Keratinocyte (primary cell): Measurements from ENCODE around the gene PDE1A. TPM values are rescaled to one million over a fixed set of nuclear protein-coding genes. Genes with fewer than 3 reads are reported as not detected.

Experiments used
- DNase-seq: peaks from one replicate; pipeline ENCODE4 v3.0.0-alpha.2; 2011; ENCODE audit warnings: low read depth, missing footprints, low spot score
- FAIRE-seq: peaks from 2 replicates; lab custom pipeline; 2011; peaks lifted over from hg19 to GRCh38; lab: Jason Lieb, UNC
- H2AFZ ChIP-seq: 2 replicates; pipeline ENCODE4 v1.6.0; 2012; ENCODE audit warnings: low read length, control low read depth, inconsistent platforms; ENCODE audit not compliant: control insufficient read depth
- H3K27ac ChIP-seq: 2 replicates; pipeline ENCODE4 v1.5.1; 2011; ENCODE audit warnings: low read length; ENCODE audit not compliant: control insufficient read depth, insufficient read depth
- H3K27me3 ChIP-seq: 3 replicates; pipeline ENCODE4 v1.6.0; 2011; ENCODE audit warnings: low read length; ENCODE audit not compliant: control insufficient read depth, insufficient read depth; ENCODE audit errors: extremely low read depth
- H3K36me3 ChIP-seq, 2 experiments: 2 replicates in 1 of 2; 3 replicates in 1 of 2; pipeline ENCODE4 v1.5.1; 2011; ENCODE audit warnings: low read length in 2 of 2, mild to moderate bottlenecking in 1 of 2; ENCODE audit not compliant: control insufficient read depth in 2 of 2, insufficient read depth in 2 of 2; ENCODE audit errors: extremely low read depth in 1 of 2
- H3K4me1 ChIP-seq: 3 replicates; pipeline ENCODE4 v1.5.1; 2011; ENCODE audit warnings: low read length; ENCODE audit not compliant: control insufficient read depth, insufficient read depth; ENCODE audit errors: extremely low read depth
- H3K4me2 ChIP-seq: 3 replicates; pipeline ENCODE4 v1.6.0; 2011; ENCODE audit warnings: low read depth, low read length; ENCODE audit not compliant: control insufficient read depth, insufficient read depth; ENCODE audit errors: extremely low read depth
- H3K4me3 ChIP-seq, 3 experiments: fragments of 200-600 bp in 1 of 3; sonication (generic) in 1 of 3; 2 replicates in 2 of 3; 3 replicates in 1 of 3; pipeline ENCODE4 v1.5.1; 2011 to 2016; ENCODE audit warnings: low read length in 3 of 3, mild to moderate bottlenecking in 3 of 3, control low read depth in 2 of 3, inconsistent platforms in 1 of 3, low read depth in 1 of 3, mixed read lengths in 1 of 3, mixed run types in 1 of 3, moderate library complexity in 1 of 3; ENCODE audit not compliant: control insufficient read depth in 2 of 3, insufficient read depth in 2 of 3; ENCODE audit errors: extremely low read depth in 1 of 3
- H3K79me2 ChIP-seq: 2 replicates; pipeline ENCODE4 v1.6.0; 2012; ENCODE audit warnings: low read length; ENCODE audit not compliant: control insufficient read depth, insufficient read depth
- H3K9ac ChIP-seq: 3 replicates; pipeline ENCODE4 v1.6.0; 2011; ENCODE audit warnings: low read length; ENCODE audit not compliant: control insufficient read depth, insufficient read depth; ENCODE audit errors: extremely low read depth
- H3K9me1 ChIP-seq: 3 replicates; pipeline ENCODE4 v1.6.0; 2011; ENCODE audit warnings: low read length; ENCODE audit not compliant: control insufficient read depth, insufficient read depth; ENCODE audit errors: extremely low read depth
- H3K9me3 ChIP-seq: 2 replicates; pipeline ENCODE4 v1.5.1; 2012; ENCODE audit warnings: low read depth, low read length; ENCODE audit not compliant: control insufficient read depth
- H4K20me1 ChIP-seq: 3 replicates; pipeline ENCODE4 v1.6.0; 2011; ENCODE audit warnings: low read length; ENCODE audit not compliant: control insufficient read depth, insufficient read depth; ENCODE audit errors: extremely low read depth
- EZH2 ChIP-seq: IDR thresholded peaks from one replicate; pipeline ENCODE4 v1.6.1; 2012; ENCODE audit warnings: inconsistent platforms, mild to moderate bottlenecking, low read length, moderate library complexity
- dilution Hi-C: fragments of 300-500 bp; cut with MboI; formaldehyde crosslinking; loops from one replicate; pipeline ENCODE4 v1.7.0; 2020; ENCODE audit warnings: low sequenced_read_pairs; ENCODE audit not compliant: extremely low pct_ligation_motif_present
- polyA plus RNA-seq, 5 experiments: library from polyadenylated mRNA; depleted of rRNA in 3 of 5; stranded (reverse) in 3 of 5; stranded (forward) in 1 of 5; unstranded in 1 of 5; fragments of >200 nt; gene quantifications; 1 replicate in 1 of 5; 2 replicates in 3 of 5; 3 replicates in 1 of 5; pipeline versions ENCODE4 v1.2.1 to v1.2.3, GENCODE V29; 2011 to 2012; ENCODE audit warnings: missing spikeins in 2 of 5, low read depth in 1 of 5, low replicate concordance in 1 of 5
- TF ChIP-seq, protein P1 (sequence below), 3 experiments: IDR thresholded peaks in 1 of 3; conservative IDR thresholded peaks in 1 of 3; optimal IDR thresholded peaks in 1 of 3; 2 replicates in 2 of 3; 3 replicates in 1 of 3; pipeline versions ENCODE3 to v1.5.1; 2011; ENCODE audit warnings: low read length in 3 of 3, mild to moderate bottlenecking in 3 of 3, moderate library complexity in 2 of 3, control low read depth in 1 of 3, inconsistent platforms in 1 of 3; ENCODE audit not compliant: insufficient read depth in 2 of 3; ENCODE audit errors: extremely low read depth in 1 of 3

The PDE1A gene
- polyA plus RNA-seq, 1 donor (not counting 4 experiments of a cell fraction or from before 2014, with no cell fraction given), result 0.10 TPM

DNA sequence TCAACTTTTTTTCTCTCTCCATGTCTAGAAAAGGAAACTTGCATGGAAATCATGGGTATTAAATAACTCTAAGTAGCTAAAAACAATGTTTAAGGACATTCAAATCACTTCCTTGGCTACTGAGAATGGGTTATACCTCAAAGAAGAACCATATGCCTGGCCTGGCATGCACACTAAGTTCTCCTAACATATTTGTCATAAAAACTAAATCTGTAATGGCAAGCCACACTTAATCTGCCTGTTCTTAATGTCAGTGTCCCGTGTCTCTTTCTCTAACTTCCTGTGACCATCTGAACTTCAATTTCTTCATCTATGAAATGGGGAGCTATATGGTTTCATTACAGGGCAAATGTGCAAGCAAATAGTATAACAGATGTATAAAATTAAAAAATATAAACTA lies 11.1 kb downstream of the PDE1A start:
- TF ChIP-seq EZH2, result no peak
- TF ChIP-seq, protein P1, sequence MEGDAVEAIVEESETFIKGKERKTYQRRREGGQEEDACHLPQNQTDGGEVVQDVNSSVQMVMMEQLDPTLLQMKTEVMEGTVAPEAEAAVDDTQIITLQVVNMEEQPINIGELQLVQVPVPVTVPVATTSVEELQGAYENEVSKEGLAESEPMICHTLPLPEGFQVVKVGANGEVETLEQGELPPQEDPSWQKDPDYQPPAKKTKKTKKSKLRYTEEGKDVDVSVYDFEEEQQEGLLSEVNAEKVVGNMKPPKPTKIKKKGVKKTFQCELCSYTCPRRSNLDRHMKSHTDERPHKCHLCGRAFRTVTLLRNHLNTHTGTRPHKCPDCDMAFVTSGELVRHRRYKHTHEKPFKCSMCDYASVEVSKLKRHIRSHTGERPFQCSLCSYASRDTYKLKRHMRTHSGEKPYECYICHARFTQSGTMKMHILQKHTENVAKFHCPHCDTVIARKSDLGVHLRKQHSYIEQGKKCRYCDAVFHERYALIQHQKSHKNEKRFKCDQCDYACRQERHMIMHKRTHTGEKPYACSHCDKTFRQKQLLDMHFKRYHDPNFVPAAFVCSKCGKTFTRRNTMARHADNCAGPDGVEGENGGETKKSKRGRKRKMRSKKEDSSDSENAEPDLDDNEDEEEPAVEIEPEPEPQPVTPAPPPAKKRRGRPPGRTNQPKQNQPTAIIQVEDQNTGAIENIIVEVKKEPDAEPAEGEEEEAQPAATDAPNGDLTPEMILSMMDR (optimal IDR thresholded peaks at IDR 0.05 in 1 of 3, IDR thresholded peaks at IDR 0.05 in 1 of 3, conservative IDR thresholded peaks at IDR 0.05 in 1 of 3; ENCODE audit: extremely low read depth in 1 of 3, insufficient read depth in 2 of 3, low read length in 3 of 3), result no peak
- Histone ChIP-seq H3K4me3 (no peak overlapping the region), H3K27ac (no peak overlapping the region), H3K4me2 (no peak overlapping the region), H4K20me1 (no peaks in the 10 kb centered on the region), H3K27me3 (no peaks in the 10 kb centered on the region), H3K4me1 (no peaks in the 10 kb centered on the region), H3K9me3 (no peaks in the 10 kb centered on the region), H3K79me2 (no peaks in the 10 kb centered on the region), H3K9me1 (no peaks in the 10 kb centered on the region), H3K9ac (no peak overlapping the region), H2AFZ (no peak overlapping the region), H3K36me3 (no peaks in the 10 kb centered on the region)
- dilution Hi-C loops, result no loop called here
- DNase-seq, result no peak
- FAIRE-seq, result no peak

DNA sequence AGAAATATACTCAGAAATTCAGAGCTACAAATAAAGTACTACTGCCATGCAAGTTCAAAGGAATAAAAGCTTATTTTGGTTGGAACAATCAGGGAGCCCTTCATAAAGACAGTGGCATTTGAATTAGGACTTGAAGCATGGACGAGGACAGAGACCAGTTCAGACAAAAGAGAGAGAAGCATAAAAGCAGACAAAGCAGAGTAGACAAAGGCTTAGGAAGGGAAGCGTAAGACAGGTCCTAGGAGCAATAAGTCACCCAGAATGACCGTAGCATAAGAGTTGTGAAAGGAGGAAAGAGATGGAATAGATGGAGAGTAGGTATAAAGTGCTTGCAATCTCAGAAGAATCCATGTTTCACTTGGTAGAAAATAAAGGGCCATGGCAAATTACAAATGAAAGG lies 14.0 kb downstream of the PDE1A start:
- Histone ChIP-seq H3K9me3 (no peaks in the 10 kb centered on the region), H3K79me2 (no peaks in the 10 kb centered on the region), H4K20me1 (no peaks in the 10 kb centered on the region), H3K27ac (no peak overlapping the region), H3K27me3 (no peaks in the 10 kb centered on the region), H3K4me3 (no peak overlapping the region), H3K36me3 (no peaks in the 10 kb centered on the region), H2AFZ (no peak overlapping the region), H3K9ac (no peak overlapping the region), H3K4me2 (no peak overlapping the region), H3K4me1 (no peaks in the 10 kb centered on the region), H3K9me1 (no peaks in the 10 kb centered on the region)
- FAIRE-seq, result no peak
- dilution Hi-C loops, result no loop called here
- no peak for DNase-seq
- no peak for TF ChIP-seq EZH2
- TF ChIP-seq, protein P1 (optimal IDR thresholded peaks at IDR 0.05 in 1 of 3, IDR thresholded peaks at IDR 0.05 in 1 of 3, conservative IDR thresholded peaks at IDR 0.05 in 1 of 3; ENCODE audit: extremely low read depth in 1 of 3, insufficient read depth in 2 of 3, low read length in 3 of 3), result no peak
